HG03565 (cell line): Measurements from ENCODE around the gene CCDC191.

Experiments used
- ATAC-seq: cut with Tn5 transposase; IDR thresholded peaks from one replicate; pipeline ENCODE4 v1.9.1; 2021; ENCODE audit warnings: mild to moderate bottlenecking, moderate library complexity; ENCODE audit not compliant: unreplicated experiment

CCDC191 gene

DNA sequence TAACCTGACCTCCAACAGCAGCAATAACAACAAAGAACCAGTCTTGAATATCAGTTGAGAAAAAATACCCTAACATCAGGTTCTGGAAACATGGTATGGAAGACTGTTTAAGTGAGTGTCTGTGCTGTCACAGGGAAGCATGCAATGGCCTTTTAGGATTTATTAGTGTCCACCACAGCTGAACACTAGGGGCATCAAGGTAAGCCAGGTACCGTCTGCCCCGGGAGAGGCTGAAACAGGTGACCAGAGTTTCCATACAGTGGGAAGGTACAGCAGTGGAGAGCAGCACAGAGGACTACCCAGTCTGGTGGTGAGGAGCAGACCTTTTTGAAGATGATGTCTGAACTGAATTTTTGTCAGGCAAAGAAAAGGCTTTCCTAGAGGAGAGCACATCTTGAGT is 90.2 kb downstream of the CCDC191 start:
- ATAC-seq, result no peak

DNA sequence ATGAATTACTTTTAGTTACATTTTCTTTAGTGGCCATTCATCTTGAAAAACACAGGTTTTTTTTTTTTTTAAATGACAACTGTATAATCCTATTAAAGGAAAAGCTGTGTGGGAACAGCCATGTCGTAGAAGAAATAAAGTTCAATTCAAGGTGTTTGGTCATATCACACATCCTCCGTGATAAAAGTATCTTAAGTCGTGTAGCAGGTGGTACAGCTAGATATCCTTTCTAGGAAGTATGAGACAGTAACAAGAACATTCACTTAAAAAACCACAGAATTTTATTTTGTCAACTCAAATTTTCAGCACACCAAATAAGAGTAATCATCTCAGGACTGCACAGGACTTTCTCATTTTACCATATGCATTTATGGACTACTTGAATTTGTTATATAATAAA is 92.4 kb downstream of the CCDC191 start:
- no peak for ATAC-seq

DNA sequence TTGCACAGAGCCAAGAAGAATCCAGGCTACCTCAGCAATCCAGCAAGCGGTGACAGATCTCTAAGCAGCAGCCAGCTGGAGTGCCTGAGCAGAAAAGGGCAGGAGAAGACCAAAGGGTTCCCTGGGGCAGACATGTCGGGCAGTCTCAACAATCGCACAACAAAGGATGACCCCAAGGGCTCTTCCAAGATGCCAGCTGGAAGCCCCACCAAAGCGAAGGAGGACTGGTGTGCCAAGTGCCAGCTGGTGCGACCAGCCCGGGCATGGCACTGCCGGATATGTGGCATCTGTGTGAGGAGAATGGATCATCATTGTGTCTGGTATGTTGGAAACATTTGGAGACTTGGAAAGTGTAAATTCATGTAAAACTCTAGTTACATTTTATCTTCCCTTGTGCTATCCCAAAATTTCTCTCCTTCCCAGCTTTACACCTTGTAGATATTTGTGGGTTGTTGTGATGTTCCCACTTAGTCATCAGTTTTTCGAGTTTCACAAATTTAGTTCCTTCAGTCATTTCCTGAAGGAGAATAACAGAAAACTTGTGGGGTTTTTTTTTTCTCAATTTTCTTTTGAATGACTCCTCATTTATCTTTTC is 102.1 kb downstream of the CCDC191 start:
- no peak for ATAC-seq

DNA sequence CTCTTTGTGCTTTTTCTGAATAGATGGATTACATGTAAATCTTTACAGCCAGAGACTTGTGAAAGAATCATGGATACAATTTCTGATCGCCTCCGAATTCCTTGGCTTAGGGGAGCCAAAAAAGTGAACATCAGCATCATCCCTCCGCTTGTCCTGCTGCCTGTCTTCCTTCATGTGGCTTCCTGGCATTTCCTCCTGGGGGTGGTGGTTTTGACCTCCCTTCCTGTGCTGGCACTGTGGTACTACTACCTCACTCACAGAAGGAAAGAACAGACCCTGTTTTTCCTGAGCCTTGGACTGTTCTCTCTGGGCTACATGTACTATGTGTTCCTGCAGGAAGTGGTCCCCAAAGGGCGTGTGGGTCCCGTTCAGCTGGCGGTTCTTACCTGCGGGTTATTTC is 102.6 kb downstream of the CCDC191 start:
- ATAC-seq, result no peak

DNA sequence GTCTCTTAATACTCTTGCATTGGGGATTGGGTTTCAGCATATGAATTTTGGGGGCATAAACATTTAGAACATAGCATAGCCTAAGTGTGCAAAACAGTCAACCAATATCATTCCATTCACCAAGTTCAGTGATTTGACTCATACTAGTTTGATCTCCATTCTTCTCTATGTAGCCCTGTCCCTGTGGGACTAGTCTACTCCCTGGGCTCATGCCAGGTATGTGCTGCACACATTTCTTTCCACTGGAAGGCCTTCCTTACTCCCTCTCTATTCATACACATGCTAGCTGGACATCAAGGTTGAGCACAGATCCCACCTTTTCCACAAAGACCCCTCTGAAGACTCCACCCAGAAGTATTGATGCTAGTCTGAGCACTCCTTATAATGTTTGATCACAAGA is 103.4 kb downstream of the CCDC191 start:
- ATAC-seq, result no peak

DNA sequence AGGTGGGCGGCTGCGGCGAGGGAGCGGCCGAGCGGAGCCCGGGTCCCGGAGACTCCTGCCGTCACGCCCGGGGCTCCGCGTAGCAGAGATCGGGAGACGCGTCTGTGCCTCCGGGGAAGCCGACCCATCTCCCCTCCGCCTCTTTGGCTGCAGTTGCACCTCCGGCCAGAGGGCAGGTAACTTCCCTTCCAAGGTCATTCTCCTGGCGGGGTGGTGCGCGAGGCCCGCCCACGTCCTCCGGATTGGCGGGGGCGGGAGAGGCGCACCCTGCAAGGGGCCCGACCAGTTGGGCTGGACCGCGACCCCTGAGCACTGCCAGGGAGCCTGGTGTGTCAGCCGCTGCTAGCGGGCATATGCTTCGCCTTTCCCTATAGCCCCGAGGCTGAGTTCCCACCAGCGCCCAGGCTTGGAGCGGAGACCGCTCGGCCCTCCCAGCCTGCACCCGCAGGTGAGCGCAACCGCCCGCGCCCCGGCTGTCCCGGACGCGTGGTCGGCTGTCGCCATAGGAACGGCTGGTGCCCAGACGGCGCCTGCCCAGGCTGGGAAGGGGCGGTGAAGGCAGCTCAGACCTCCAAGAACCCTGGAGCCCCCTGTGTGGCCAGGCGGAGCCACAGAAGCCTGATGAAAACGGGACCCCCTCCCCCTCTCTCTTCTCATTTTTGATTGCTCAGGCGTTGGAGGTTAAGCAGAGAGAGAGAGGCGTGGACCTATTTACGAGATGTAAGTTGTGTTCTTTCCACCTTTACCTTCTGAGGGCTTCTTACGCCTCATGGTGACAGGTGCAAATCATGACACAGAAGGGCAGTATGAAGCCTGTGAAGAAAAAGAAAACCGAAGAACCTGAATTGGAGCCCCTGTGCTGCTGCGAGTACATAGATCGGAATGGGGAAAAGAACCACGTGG is 108.1 kb downstream of the CCDC191 start:
- ATAC-seq, result peak; percentile 33

DNA sequence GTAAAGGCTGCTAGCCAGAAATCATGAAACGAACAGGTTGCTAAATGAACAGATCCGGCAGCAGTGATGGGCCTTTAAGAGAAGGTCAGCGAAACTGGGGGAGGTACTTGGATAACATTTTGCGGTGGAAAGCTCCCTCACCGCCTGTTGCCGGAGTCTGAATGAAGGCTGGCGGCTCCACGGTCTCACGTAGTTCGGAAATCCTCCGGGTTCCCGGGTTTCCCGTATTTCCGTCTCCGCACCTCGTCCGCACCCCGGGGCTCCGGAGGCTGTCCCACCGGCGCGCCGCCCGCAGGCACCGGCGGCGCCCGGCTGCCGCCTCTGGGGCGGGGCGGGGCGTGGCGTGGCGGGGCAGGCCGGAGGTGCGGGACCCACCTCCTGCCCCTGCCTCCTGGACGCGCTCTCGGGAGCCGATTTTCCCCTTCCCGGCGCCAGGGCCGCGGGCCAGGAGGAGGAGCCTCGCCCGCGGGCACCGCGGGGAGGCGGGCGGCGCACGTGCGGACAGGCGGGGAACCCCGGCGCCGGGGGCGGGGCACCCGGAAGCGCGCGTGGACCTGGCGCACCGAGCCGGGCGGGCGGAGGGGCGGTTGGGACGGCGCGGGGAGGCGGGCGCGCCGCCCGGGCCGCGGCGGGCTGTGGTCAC is 108.8 kb downstream of the CCDC191 start, which contains the start of gene ZDHHC23:
TSS of gene ZDHHC23 (plus strand) at position 642 of the 643 bp plus-strand sequence. CDS start 790 bp downstream, outside the sequence.
- peak; percentile 57 for ATAC-seq

DNA sequence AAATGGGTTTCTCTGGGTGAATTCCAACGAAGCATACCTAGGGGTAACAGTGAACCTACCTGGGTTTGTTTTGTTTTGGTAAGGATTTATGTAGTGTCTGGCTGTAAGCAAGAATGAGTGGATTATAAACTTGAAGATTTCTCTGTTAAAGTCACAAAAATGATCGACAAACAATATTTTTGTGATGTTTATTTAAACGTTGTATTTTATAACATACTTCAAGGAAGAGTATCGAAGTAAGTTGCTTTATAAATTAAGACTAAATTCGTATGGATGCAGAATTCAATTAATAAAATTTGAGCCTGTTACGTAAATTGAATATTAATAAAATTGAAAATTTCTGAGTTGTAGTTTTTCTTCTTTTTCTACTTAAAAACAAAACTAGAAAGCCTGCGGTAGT is 109.5 kb downstream of the CCDC191 start:
- ATAC-seq, result no peak

DNA sequence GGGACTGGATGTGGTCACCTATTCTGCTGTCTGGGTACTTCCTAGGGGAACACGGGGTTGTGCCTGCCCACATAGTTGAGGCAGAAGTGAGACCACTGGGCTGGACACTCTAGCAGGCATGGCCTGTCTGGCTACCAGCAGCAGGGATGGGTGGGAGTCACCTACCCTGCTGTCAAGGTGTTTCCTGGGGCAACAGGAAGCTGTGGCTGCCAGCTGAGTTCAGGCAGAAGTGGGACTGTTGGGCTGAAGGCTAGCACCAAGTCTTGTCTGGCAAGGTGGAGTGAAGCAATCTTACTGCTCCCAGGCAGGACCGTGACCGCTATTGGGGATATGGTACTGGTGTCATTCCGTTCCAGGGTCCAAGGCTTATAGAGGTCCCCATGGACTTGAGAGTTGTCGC is 128.8 kb downstream of the CCDC191 start:
- ATAC-seq, result no peak

DNA sequence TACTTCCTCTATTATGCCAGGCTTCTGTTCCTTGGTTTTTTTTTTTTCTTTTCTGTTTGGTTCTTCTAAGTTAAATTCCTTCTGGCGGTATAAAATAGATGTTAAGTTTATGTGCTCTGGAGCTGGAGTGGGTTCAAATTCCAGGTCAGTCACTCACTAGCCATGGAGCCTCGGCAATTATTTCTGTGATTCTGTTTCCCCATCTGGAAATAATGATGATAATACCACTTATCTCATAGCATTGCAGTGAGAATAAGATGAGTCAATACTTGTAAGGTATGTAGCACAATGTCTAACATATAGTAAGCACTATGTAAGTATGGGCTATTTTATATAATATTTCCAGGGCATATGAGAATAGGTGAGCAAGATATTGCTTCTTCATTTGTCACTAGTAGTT is 141.7 kb downstream of the CCDC191 start:
- ATAC-seq, result no peak
